Motor neuron (in vitro differentiated cells): ENCODE data around the gene GLT6D1. TPM values are rescaled to one million over a fixed set of nuclear protein-coding genes. Genes with fewer than 3 reads are reported as not detected.
"Not testable (repeated sequence)": the region's sequence is repeated elsewhere in the genome, so short reads cannot be mapped to it uniquely, and the experiment has no call there.

Experiments used
- ATAC-seq, 8 experiments: fragments of 200-7000 bp; cut with Tn5 transposase; replicated peaks in 6 of 8; 2 replicates each; pipeline ENCODE4 v1.8.0; 2021; ENCODE audit warnings: mild to moderate bottlenecking in 8 of 8, moderate library complexity in 8 of 8
- H3K27ac ChIP-seq, 2 donors: fragments of 250-450 bp; sonication (Bioruptor Pico); 2 replicates each; pipeline ENCODE4 v1.9.0; 2021; ENCODE audit warnings: antibody characterized with exemption in 2 of 2, mild to moderate bottlenecking in 2 of 2, moderate library complexity in 1 of 2
- H3K4me1 ChIP-seq, 2 donors: fragments of 250-450 bp; sonication (Bioruptor Pico); replicated peaks in 1 of 2; 2 replicates each; pipeline ENCODE4 v1.6.1; 2021; ENCODE audit warnings: antibody characterized with exemption in 2 of 2, mild to moderate bottlenecking in 2 of 2, moderate library complexity in 1 of 2
- H3K4me3 ChIP-seq, 5 donors: fragments of 250-450 bp; sonication (Bioruptor Pico); 2 replicates each; pipeline ENCODE4 v1.9.0; 2021; ENCODE audit warnings: antibody characterized with exemption in 5 of 5, mild to moderate bottlenecking in 5 of 5, moderate library complexity in 4 of 5
- WGBS, 10 experiments: fragments of 450-650 bp; shearing (Covaris generic); methylation state at CpG; one replicate each; pipeline ENCODE4 v1.0.0; 2022; 5-methylcytosine and 5-hydroxymethylcytosine counted together
- in situ Hi-C, 9 experiments: fragments of 400-800 bp; cut with MboI; loops; one replicate each; pipeline ENCODE4 v1.15.0; 2021; ENCODE audit warnings: low sequenced_read_pairs in 9 of 9, low pct_unique_long_range_greater_than_20kb in 2 of 9; ENCODE audit not compliant: unreplicated experiment in 9 of 9
- total RNA-seq, 8 experiments: library from RNA; unstranded; fragments of 300-600 nt; gene quantifications; 2 replicates each; pipeline versions ENCODE4 v1.2.3 to v1.2.4, GENCODE V29; 2022

The GLT6D1 gene
- total RNA-seq, result not detected

GRCh38 chr9:135639196-135639595 lies at the start of gene GLT6D1:
GLT6D1 (minus strand) TSS chr9:135639540; CDS start chr9:135639187, 353 bp downstream.
- ATAC-seq, result no peak
- in situ Hi-C loops, result no loop called here
- Histone ChIP-seq H3K4me1 (no peaks in the 10 kb centered on the region), H3K4me3 (no peak within 1 kb of the TSS), H3K27ac (no peak within 1 kb of the TSS)
- 10 to 79% (median 64%) methylated on average over 1 to 9 of the region's 9 CpGs; no CpG with 5 or more reads in 1 of the 10 experiments for WGBS, 10 experiments

GRCh38 chr9:135689011-135689410 lies 49.7 kb upstream of the GLT6D1 start:
- no peak overlapping the region for H3K4me3 ChIP-seq
- H3K4me1 ChIP-seq, result peaks cover 0 to 2% of the 10 kb centered on the region in 2 donors
- in situ Hi-C loops, result no loop called here
- 12 to 100% (median 80%) methylated on average over 1 to 5 of the region's 10 CpGs; no CpG with 5 or more reads in 4 of the 10 experiments for WGBS, 10 experiments
- no peak overlapping the region for H3K27ac ChIP-seq
- ATAC-seq, result peak in 1 of 8 experiments; percentile 32

GRCh38 chr9:135687216-135687615 lies 47.9 kb upstream of the GLT6D1 start:
- in situ Hi-C loops, result no loop called here
- H3K27ac ChIP-seq, result no peak overlapping the region
- 20% methylated on average over 1 of the region's 15 CpGs; no CpG with 5 or more reads in 9 of the 10 experiments for WGBS, 10 experiments
- ATAC-seq, result no peak
- H3K4me1 ChIP-seq, result peaks cover 0 to 2% of the 10 kb centered on the region in 2 donors
- H3K4me3 ChIP-seq, result no peak overlapping the region

GRCh38 chr9:135684691-135685090 lies 45.4 kb upstream of the GLT6D1 start:
- WGBS, 10 experiments, result 60 to 100% methylated on average over 2 to 4 of the region's 17 CpGs; no CpG with 5 or more reads in 8 of the 10 experiments
- in situ Hi-C loops, result no loop called here
- ATAC-seq, result no peak

GRCh38 chr9:135683401-135684034 lies 44.2 kb upstream of the GLT6D1 start:
- in situ Hi-C loops, result no loop called here
- 40 to 80% (median 67%) methylated on average over 1 to 2 of the region's 15 CpGs; no CpG with 5 or more reads in 7 of the 10 experiments for WGBS, 10 experiments
- Histone ChIP-seq H3K4me1 (no peaks in the 10 kb centered on the region), H3K4me3 (no peak overlapping the region), H3K27ac (no peak overlapping the region)
- no peak for ATAC-seq

More at GRCh38 chr9:135684691-135685090, 45.4 kb upstream of the GLT6D1 start:
- no peak overlapping the region for H3K4me3 ChIP-seq
- H3K4me1 ChIP-seq, result no peaks in the 10 kb centered on the region
- no peak overlapping the region for H3K27ac ChIP-seq

GRCh38 chr9:135681161-135681560 lies 41.8 kb upstream of the GLT6D1 start:
- in situ Hi-C loops, result no loop called here
- H3K4me1 ChIP-seq, result no peaks in the 10 kb centered on the region
- H3K4me3 ChIP-seq, result no peak overlapping the region
- 40 to 69% methylated on average over 3 to 4 of the region's 5 CpGs; no CpG with 5 or more reads in 8 of the 10 experiments for WGBS, 10 experiments
- no peak overlapping the region for H3K27ac ChIP-seq
- no peak for ATAC-seq

GRCh38 chr9:135680056-135680455 lies 40.7 kb upstream of the GLT6D1 start:
- Histone ChIP-seq H3K4me1 (no peaks in the 10 kb centered on the region), H3K27ac (no peak overlapping the region), H3K4me3 (no peak overlapping the region)
- peak in 5 of 8 experiments; percentile 40 to 73 (median 60) for ATAC-seq
- in situ Hi-C loops, result no loop called here
- WGBS, 10 experiments, result 33 to 82% (median 74%) methylated on average over 3 to 7 of the region's 16 CpGs; no CpG with 5 or more reads in 5 of the 10 experiments

GRCh38 chr9:135678236-135679017 lies 39.1 kb upstream of the GLT6D1 start:
- WGBS, 10 experiments, result 6 to 100% (median 93%) methylated on average over 1 to 6 of the region's 20 CpGs; no CpG with 5 or more reads in 5 of the 10 experiments
- in situ Hi-C loops, result no loop called here
- Histone ChIP-seq H3K4me3 (no peak overlapping the region), H3K4me1 (no peaks in the 10 kb centered on the region), H3K27ac (no peak overlapping the region)
- no peak for ATAC-seq

GRCh38 chr9:135677641-135678168 lies 38.4 kb upstream of the GLT6D1 start:
- no peaks in the 10 kb centered on the region for H3K4me1 ChIP-seq
- 20 to 96% (median 76%) methylated on average over 1 to 12 of the region's 22 CpGs; no CpG with 5 or more reads in 4 of the 10 experiments for WGBS, 10 experiments
- H3K4me3 ChIP-seq, result no peak overlapping the region
- in situ Hi-C loops, result no loop called here
- no peak overlapping the region for H3K27ac ChIP-seq
- no peak for ATAC-seq

- in situ Hi-C loops, result no loop called here
- WGBS, 10 experiments, result 0 to 84% (median 75%) methylated on average over 1 to 12 of the region's 13 CpGs; no CpG with 5 or more reads in 4 of the 10 experiments
- no peak for ATAC-seq
- H3K4me3 ChIP-seq, result no peak overlapping the region
- no peaks in the 10 kb centered on the region for H3K4me1 ChIP-seq
- no peak overlapping the region for H3K27ac ChIP-seq
Observed at GRCh38 chr9:135676891-135677290, 37.6 kb upstream of the GLT6D1 start.

- ATAC-seq, result no peak
- in situ Hi-C loops, result no loop called here
- 37 to 80% (median 47%) methylated on average over 1 to 5 of the region's 10 CpGs; no CpG with 5 or more reads in 7 of the 10 experiments for WGBS, 10 experiments
- no peaks in the 10 kb centered on the region for H3K4me1 ChIP-seq
- H3K4me3 ChIP-seq, result no peak overlapping the region
- no peak overlapping the region for H3K27ac ChIP-seq
Observed at GRCh38 chr9:135674977-135675376, 35.6 kb upstream of the GLT6D1 start.

GRCh38 chr9:135673941-135674340 lies 34.6 kb upstream of the GLT6D1 start:
- in situ Hi-C loops, result no loop called here
- WGBS, 10 experiments, result 28 to 100% (median 60%) methylated on average over 1 to 8 of the region's 8 CpGs
- ATAC-seq, result no peak
- H3K4me3 ChIP-seq, result no peak overlapping the region
- no peaks in the 10 kb centered on the region for H3K4me1 ChIP-seq
- H3K27ac ChIP-seq, result no peak overlapping the region

- in situ Hi-C loops, ATAC-seq, H3K4me1 ChIP-seq, H3K4me3 ChIP-seq, H3K27ac ChIP-seq: not testable (repeated sequence)
- 17 to 96% (median 67%) methylated on average over 1 to 7 of the region's 7 CpGs for WGBS, 10 experiments
Observed at GRCh38 chr9:135672786-135673185, 33.4 kb upstream of the GLT6D1 start.
